ENCODE data around the gene TMEM240. TPM values are rescaled to one million over a fixed set of nuclear protein-coding genes. Genes with fewer than 3 reads are reported as not detected.

The TMEM240 gene
- total and polyA plus RNA-seq, 4 donors: 1.1 to 15.1 (median 7.0) TPM

DNA sequence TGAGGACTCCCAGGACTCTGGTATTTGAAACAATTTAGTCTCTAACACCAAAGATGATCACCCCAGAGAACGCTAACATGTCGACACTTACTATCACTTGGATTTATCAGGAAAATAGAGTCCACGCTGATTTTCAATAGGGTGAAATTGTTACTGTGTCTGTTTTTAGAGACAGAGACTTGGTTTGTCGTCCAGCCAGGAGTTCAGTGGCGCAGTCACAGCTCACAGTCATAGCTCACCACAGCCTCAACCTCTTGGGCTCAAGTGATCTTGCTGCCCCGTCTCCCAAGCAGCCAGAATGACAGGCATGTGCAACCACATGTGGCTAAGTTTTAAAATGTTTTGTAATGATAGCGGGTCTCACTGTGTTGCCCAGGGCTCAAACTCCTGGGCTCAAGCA is 28.9 kb upstream of the TMEM240 start:
- Histone ChIP-seq H3K9me3 (ENCODE audit: control insufficient read depth, low read length) (no peaks in the 10 kb centered on the region), H3K27ac (ENCODE audit: low read depth in 1 of 2, low read length in 2 of 2) (no peak overlapping the region), H3K36me3 (ENCODE audit: control insufficient read depth in 1 of 2, insufficient read depth in 2 of 2, low read length in 1 of 2) (peaks cover 0 to 1% of the 10 kb centered on the region in 2 donors), H3K4me1 (ENCODE audit: control insufficient read depth in 1 of 2, insufficient read depth in 2 of 2, low read length in 2 of 2) (no peaks in the 10 kb centered on the region), H3K27me3 (ENCODE audit: control insufficient read depth in 1 of 2, insufficient read depth in 2 of 2, low read length in 1 of 2) (no peaks in the 10 kb centered on the region), H3K4me3 (ENCODE audit: low read length in 2 of 2) (no peak overlapping the region)
- ATAC-seq (ENCODE audit: low FRiP score) (no peak), DNase-seq (no peak)
- intact Hi-C loops (cut with DNase I): no loop called here
- 79 to 81% methylated on average over 7 of the region's 7 CpGs for WGBS, 2 donors

DNA sequence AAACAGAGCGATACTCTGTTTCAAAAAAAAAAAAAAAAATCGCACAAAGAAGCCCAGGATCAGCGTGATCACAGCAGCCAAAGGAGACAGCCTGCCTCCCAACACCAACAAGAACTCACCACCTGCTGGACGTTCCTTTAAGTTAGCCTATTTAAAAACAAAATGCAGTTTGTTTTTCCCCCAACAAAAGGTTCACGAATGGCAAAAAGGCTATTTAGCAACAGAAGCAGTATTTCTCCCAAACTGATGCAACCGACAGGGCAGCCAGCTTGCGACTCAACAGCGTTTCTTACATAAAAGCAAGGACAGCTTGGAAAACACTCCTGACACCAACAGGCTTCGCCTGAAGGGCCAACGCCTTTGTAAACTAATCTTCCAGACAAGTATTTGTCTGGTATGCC is 27.5 kb upstream of the TMEM240 start:
- DNase-seq (no peak), ATAC-seq (ENCODE audit: low FRiP score) (no peak)
- 66 to 69% methylated on average over 10 of the region's 10 CpGs for WGBS, 2 donors
- intact Hi-C loops (cut with DNase I): no loop called here
- Histone ChIP-seq H3K9me3 (ENCODE audit: control insufficient read depth, low read length) (no peaks in the 10 kb centered on the region), H3K36me3 (ENCODE audit: control insufficient read depth in 1 of 2, insufficient read depth in 2 of 2, low read length in 1 of 2) (peaks cover 0 to 5% of the 10 kb centered on the region in 2 donors), H3K4me3 (ENCODE audit: low read length in 2 of 2) (no peak overlapping the region), H3K27ac (ENCODE audit: low read depth in 1 of 2, low read length in 2 of 2) (no peak overlapping the region), H3K27me3 (ENCODE audit: control insufficient read depth in 1 of 2, insufficient read depth in 2 of 2, low read length in 1 of 2) (no peaks in the 10 kb centered on the region), H3K4me1 (ENCODE audit: control insufficient read depth in 1 of 2, insufficient read depth in 2 of 2, low read length in 2 of 2) (no peaks in the 10 kb centered on the region)

DNA sequence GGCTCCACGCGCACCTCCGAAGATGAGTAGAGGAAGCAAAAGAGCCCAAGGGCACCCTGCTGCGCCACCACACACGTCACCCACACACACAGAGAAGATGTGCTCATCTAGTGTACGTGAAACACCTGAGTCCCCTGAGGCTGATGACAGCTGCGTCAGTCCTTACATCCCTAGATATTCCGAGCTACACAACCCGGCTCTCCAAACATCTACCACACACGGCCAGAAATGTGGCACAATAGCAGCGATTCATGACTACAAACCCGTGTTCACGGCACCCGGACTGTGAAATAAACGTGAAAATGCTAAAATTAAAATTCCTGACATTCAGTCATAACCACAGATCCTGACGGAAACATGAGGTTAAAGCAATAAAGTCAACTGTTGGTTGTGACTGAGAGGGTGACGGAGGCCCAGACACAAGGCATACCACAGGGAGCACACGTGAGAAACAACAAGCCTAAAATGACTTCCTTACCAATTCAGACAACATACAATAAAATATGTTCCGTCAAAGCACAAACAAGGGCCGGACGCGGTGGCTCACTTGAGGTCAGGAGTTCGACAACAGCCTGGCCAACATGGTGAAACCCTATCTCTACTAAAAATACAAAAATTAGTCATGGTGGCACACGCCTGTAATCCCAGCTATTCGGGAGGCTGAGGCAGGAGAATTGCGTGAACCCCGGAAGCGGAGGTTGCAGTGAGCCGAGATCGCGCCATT is 26.9 kb upstream of the TMEM240 start:
- 73 to 79% methylated on average over 31 of the region's 31 CpGs for WGBS, 2 donors
- Histone ChIP-seq H3K36me3 (ENCODE audit: control insufficient read depth in 1 of 2, insufficient read depth in 2 of 2, low read length in 1 of 2) (peaks cover 0 to 5% of the 10 kb centered on the region in 2 donors), H3K4me1 (ENCODE audit: control insufficient read depth in 1 of 2, insufficient read depth in 2 of 2, low read length in 2 of 2) (no peaks in the 10 kb centered on the region), H3K9me3 (ENCODE audit: control insufficient read depth, low read length) (no peaks in the 10 kb centered on the region), H3K4me3 (ENCODE audit: low read length in 2 of 2) (no peak overlapping the region), H3K27ac (ENCODE audit: low read depth in 1 of 2, low read length in 2 of 2) (no peak overlapping the region), H3K27me3 (ENCODE audit: control insufficient read depth in 1 of 2, insufficient read depth in 2 of 2, low read length in 1 of 2) (no peaks in the 10 kb centered on the region)
- ATAC-seq (ENCODE audit: low FRiP score) (no peak), DNase-seq (no peak)
- intact Hi-C loops (cut with DNase I): no loop called here

DNA sequence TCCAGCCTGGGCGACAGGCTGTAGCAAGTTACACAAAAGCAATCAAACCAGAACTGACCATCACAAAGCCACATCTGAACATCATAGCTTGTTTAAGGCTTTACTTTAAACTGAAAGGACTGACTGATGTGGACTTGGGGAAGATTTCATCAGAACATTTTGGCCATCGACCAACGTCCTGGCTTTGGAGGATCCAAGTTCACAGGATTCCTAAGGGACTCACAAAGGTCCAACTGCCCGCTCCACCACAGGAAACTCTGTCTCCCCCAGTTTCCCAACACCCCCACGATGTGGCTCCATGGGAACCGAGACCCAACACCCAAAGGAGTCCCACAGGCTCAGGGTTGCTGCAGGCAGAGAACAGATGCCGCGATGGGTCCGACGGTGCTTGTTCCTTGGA is 24.9 kb upstream of the TMEM240 start:
- no peak for ATAC-seq (ENCODE audit: low FRiP score)
- 92 to 95% methylated on average over 10 of the region's 10 CpGs for WGBS, 2 donors
- Histone ChIP-seq H3K27me3 (ENCODE audit: control insufficient read depth in 1 of 2, insufficient read depth in 2 of 2, low read length in 1 of 2) (no peaks in the 10 kb centered on the region), H3K9me3 (ENCODE audit: control insufficient read depth, low read length) (no peaks in the 10 kb centered on the region), H3K27ac (ENCODE audit: low read depth in 1 of 2, low read length in 2 of 2) (no peak overlapping the region), H3K4me3 (ENCODE audit: low read length in 2 of 2) (no peak overlapping the region), H3K4me1 (ENCODE audit: control insufficient read depth in 1 of 2, insufficient read depth in 2 of 2, low read length in 2 of 2) (no peaks in the 10 kb centered on the region), H3K36me3 (ENCODE audit: control insufficient read depth in 1 of 2, insufficient read depth in 2 of 2, low read length in 1 of 2) (peaks cover 0 to 5% of the 10 kb centered on the region in 2 donors)
- no peak for DNase-seq
- intact Hi-C loops (cut with DNase I): no loop called here

DNA sequence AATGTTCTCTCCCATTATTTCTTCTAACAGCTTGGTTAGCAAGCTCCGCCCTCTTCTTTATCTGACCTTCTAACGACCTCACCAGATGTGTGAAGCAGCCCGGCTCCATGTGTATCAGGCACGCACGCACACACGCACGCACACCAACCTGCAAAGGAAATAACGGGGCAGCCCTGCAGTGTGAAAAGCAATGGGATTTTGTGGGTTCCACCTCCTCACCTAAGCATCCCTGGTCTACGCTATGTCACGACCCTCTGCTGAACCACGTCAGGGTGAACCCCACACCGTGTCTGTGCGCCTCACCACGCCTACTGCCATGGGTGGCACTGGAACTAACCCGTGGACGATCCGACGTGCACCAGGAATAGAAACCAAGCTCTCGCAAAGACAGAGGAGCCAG is 23.8 kb upstream of the TMEM240 start:
- Histone ChIP-seq H3K4me3 (ENCODE audit: low read length in 2 of 2) (no peak overlapping the region), H3K4me1 (ENCODE audit: control insufficient read depth in 1 of 2, insufficient read depth in 2 of 2, low read length in 2 of 2) (no peaks in the 10 kb centered on the region), H3K27ac (ENCODE audit: low read depth in 1 of 2, low read length in 2 of 2) (no peak overlapping the region), H3K36me3 (ENCODE audit: control insufficient read depth in 1 of 2, insufficient read depth in 2 of 2, low read length in 1 of 2) (peaks cover 0 to 5% of the 10 kb centered on the region in 2 donors), H3K9me3 (ENCODE audit: control insufficient read depth, low read length) (no peaks in the 10 kb centered on the region), H3K27me3 (ENCODE audit: control insufficient read depth in 1 of 2, insufficient read depth in 2 of 2, low read length in 1 of 2) (no peaks in the 10 kb centered on the region)
- ATAC-seq (ENCODE audit: low FRiP score): no peak
- WGBS, 2 donors: 76 to 81% methylated on average over 19 of the region's 19 CpGs
- no peak for DNase-seq
- intact Hi-C loops (cut with DNase I): no loop called here

DNA sequence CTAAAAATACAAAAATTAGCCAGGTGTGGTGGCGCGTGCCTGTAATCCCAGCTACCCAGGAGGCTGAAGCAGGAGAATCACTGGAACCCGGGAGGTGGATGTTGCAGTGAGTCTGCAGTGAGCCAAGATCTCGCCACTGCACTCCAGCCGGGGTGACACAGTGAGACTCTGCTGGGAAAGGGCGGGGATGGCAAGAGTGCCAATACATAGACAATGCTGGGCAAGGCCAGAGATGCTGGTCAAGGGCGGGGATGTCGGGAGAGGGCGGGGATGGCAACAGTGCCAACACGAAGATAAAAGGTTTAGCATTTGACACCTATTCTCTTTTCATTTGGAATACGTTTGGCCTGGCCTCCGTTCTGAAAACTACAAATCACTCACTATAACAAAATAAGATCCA is 23.3 kb upstream of the TMEM240 start:
- H3K36me3 ChIP-seq (ENCODE audit: control insufficient read depth in 1 of 2, insufficient read depth in 2 of 2, low read length in 1 of 2): peaks cover 0 to 5% of the 10 kb centered on the region in 2 donors
- H3K9me3 ChIP-seq (ENCODE audit: control insufficient read depth, low read length): no peaks in the 10 kb centered on the region
- H3K4me1 ChIP-seq (ENCODE audit: control insufficient read depth in 1 of 2, insufficient read depth in 2 of 2, low read length in 2 of 2): no peaks in the 10 kb centered on the region
- H3K4me3 ChIP-seq (ENCODE audit: low read length in 2 of 2): no peak overlapping the region
- 87 to 93% methylated on average over 12 of the region's 12 CpGs for WGBS, 2 donors
- DNase-seq (no peak), ATAC-seq (ENCODE audit: low FRiP score) (no peak)
- no peak overlapping the region for H3K27ac ChIP-seq (ENCODE audit: low read depth in 1 of 2, low read length in 2 of 2)
- no peaks in the 10 kb centered on the region for H3K27me3 ChIP-seq (ENCODE audit: control insufficient read depth in 1 of 2, insufficient read depth in 2 of 2, low read length in 1 of 2)
- intact Hi-C loops (cut with DNase I): no loop called here

DNA sequence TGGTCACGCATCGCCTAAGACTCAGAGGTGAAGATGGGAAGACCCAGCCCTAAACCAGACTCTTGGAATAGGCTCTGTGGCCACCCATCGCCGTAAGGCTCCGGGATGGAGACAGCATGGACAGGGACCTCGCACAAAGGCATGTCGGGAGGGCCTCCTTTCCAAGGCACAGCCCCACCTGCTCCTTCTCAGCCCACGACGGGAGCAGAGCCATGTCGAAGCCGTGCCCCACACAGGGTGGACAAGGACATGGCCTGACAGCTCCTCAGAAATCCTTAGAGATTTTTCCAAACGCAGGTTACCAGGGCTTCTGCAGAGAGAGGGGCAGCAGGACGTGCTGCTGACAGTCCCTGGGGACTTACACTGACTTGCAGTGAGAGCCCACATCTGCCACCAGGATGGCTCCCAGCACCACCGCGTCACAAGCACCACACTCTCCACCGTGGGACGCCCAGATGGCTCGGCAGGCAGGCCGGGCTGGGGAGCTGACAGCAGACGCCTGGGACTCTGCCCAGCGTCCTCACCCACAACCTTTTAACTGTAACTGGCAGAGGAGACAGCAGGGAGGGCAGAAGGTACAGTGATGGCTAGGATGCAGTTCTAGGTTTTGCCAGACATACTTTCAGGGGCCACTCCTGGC is 22.3 kb upstream of the TMEM240 start:
- 85 to 88% methylated on average over 21 of the region's 21 CpGs for WGBS, 2 donors
- Histone ChIP-seq H3K27me3 (ENCODE audit: control insufficient read depth in 1 of 2, insufficient read depth in 2 of 2, low read length in 1 of 2) (no peaks in the 10 kb centered on the region), H3K9me3 (ENCODE audit: control insufficient read depth, low read length) (no peaks in the 10 kb centered on the region), H3K36me3 (ENCODE audit: control insufficient read depth in 1 of 2, insufficient read depth in 2 of 2, low read length in 1 of 2) (peaks cover 0 to 5% of the 10 kb centered on the region in 2 donors), H3K27ac (ENCODE audit: low read depth in 1 of 2, low read length in 2 of 2) (no peak overlapping the region), H3K4me3 (ENCODE audit: low read length in 2 of 2) (no peak overlapping the region), H3K4me1 (ENCODE audit: control insufficient read depth in 1 of 2, insufficient read depth in 2 of 2, low read length in 2 of 2) (no peaks in the 10 kb centered on the region)
- intact Hi-C loops (cut with DNase I): no loop called here
- DNase-seq (no peak), ATAC-seq (ENCODE audit: low FRiP score) (no peak)

DNA sequence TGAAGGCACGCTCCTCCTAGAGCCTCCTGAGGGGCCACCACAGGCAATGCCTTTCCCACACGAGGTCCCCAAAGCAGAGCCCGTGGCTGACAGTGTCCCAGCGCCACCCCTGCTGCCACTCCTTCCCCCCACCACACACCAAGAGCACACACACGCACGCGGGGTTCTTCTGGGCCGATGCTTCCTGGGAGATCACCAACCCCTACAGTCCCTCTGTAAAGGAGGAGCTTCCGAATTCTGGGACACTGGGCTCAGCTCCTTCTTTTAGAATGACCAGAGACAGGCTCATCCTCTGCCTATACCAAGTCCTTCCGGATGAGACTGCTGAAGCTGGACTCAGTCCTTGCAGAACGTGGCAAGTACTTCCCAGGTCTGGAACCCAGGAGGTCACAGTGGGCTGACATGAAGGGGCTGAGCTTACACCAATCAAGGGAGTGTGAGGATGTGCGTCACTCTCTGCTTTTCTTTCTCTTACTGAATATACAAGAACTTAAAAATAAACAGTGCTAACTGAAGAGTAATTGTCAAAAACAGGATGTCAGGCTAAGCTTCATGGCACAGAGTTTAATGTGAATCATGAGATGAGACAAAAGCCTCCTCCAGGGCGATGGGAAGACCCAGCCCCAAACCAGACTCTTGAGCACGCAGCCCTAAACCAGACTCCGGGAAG is 21.5 kb upstream of the TMEM240 start:
- DNase-seq (no peak), ATAC-seq (ENCODE audit: low FRiP score) (no peak)
- H3K4me3 ChIP-seq (ENCODE audit: low read length in 2 of 2): no peak overlapping the region
- 86 to 90% methylated on average over 15 of the region's 15 CpGs for WGBS, 2 donors
- no peaks in the 10 kb centered on the region for H3K27me3 ChIP-seq (ENCODE audit: control insufficient read depth in 1 of 2, insufficient read depth in 2 of 2, low read length in 1 of 2)
- H3K9me3 ChIP-seq (ENCODE audit: control insufficient read depth, low read length): no peaks in the 10 kb centered on the region
- intact Hi-C loops (cut with DNase I): no loop called here
- H3K4me1 ChIP-seq (ENCODE audit: control insufficient read depth in 1 of 2, insufficient read depth in 2 of 2, low read length in 2 of 2): no peaks in the 10 kb centered on the region
- no peak overlapping the region for H3K27ac ChIP-seq (ENCODE audit: low read depth in 1 of 2, low read length in 2 of 2)
- H3K36me3 ChIP-seq (ENCODE audit: control insufficient read depth in 1 of 2, insufficient read depth in 2 of 2, low read length in 1 of 2): peaks cover 0 to 5% of the 10 kb centered on the region in 2 donors

DNA sequence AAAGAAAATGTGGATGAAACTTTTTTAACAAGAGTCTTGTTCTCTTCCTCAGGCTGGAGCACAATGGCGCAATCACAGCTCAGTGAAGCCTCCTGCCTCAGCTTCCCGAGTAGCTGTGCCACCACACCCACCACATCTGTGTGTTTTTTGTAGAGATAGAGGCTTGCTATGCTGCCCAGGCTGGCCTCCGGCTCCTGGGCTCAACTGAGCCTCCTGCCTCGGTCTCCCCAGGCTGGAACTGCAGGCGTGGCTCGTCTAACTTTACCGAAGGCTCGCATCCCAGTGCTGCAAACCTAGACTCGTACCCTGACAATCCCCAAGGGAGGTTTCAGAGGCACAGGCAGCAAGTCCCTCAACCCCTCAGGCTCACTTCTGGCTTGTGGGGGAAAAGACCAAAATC is 19.8 kb upstream of the TMEM240 start:
- Histone ChIP-seq H3K4me1 (ENCODE audit: control insufficient read depth in 1 of 2, insufficient read depth in 2 of 2, low read length in 2 of 2) (no peaks in the 10 kb centered on the region), H3K27ac (ENCODE audit: low read depth in 1 of 2, low read length in 2 of 2) (no peak overlapping the region), H3K36me3 (ENCODE audit: control insufficient read depth in 1 of 2, insufficient read depth in 2 of 2, low read length in 1 of 2) (peaks cover 0 to 5% of the 10 kb centered on the region in 2 donors), H3K4me3 (ENCODE audit: low read length in 2 of 2) (no peak overlapping the region), H3K27me3 (ENCODE audit: control insufficient read depth in 1 of 2, insufficient read depth in 2 of 2, low read length in 1 of 2) (no peaks in the 10 kb centered on the region), H3K9me3 (ENCODE audit: control insufficient read depth, low read length) (no peaks in the 10 kb centered on the region)
- DNase-seq (no peak), ATAC-seq (ENCODE audit: low FRiP score) (no peak)
- intact Hi-C loops (cut with DNase I): no loop called here
- 87 to 88% methylated on average over 9 of the region's 9 CpGs for WGBS, 2 donors
